HepG2 (cell line): Measurements from ENCODE around the gene EWSR1. TPM values are rescaled to one million over a fixed set of nuclear protein-coding genes. Genes with fewer than 3 reads are reported as not detected.

Experiments used
- ATAC-seq: fragments of 200-7000 bp; cut with Tn5 transposase; 3 replicates; pipeline ENCODE4 v1.9.1; 2020; ENCODE audit warnings: mild to moderate bottlenecking, moderate library complexity
- BruUV-seq: library from RNA; stranded (reverse); fragments of 400-500 nt; replicated peaks from 2 replicates; lab custom pipeline; 2021; lab: Mats Ljungman, UMichigan
- CTCF ChIA-PET: fragments of 300-600 bp; formaldehyde crosslinking; extraction: SDS; loops from one replicate; lab custom pipeline; 2021; ENCODE audit warnings: low total read pairs, inconsistent platforms, low intra/inter-chr PET ratio; lab: Yijun Ruan, JAX
- POLR2A ChIA-PET: fragments of 350-600 bp; sonication (Branson Sonifier 250); formaldehyde crosslinking; loops from one replicate; lab custom pipeline; 2020; ENCODE audit warnings: antibody characterized with exemption, inconsistent platforms; lab: Yijun Ruan, JAX
- DNase-seq: peaks from one replicate; pipeline ENCODE4 v3.0.0-alpha.2; 2015; ENCODE audit warnings: low spot score
- FAIRE-seq: peaks from 3 replicates; lab custom pipeline; 2011; peaks lifted over from hg19 to GRCh38; lab: Jason Lieb, UNC
- H2AFZ ChIP-seq: one replicate; pipeline ENCODE4 v1.6.1; 2011; ENCODE audit warnings: low read length, inconsistent platforms
- H3K27ac ChIP-seq: fragments of 300-600 bp; 3 replicates; pipeline ENCODE4 v1.8.0; 2011; ENCODE audit warnings: mixed run types, mild to moderate bottlenecking, mixed read lengths, low read length, inconsistent platforms; ENCODE audit not compliant: insufficient read depth; ENCODE audit errors: extremely low read length
- H3K27me3 ChIP-seq, 2 experiments: fragments of 200-600 bp in 1 of 2; 2 replicates in 1 of 2; 3 replicates in 1 of 2; pipeline versions ENCODE4 v1.6.0 to v1.8.0; 2011; ENCODE audit warnings: low read length in 2 of 2, mild to moderate bottlenecking in 2 of 2, moderate library complexity in 2 of 2, inconsistent platforms in 1 of 2; ENCODE audit not compliant: insufficient read depth in 2 of 2, control insufficient read depth in 1 of 2
- H3K36me3 ChIP-seq, 2 experiments: fragments of 200-600 bp in 1 of 2; replicated peaks in 1 of 2; 2 replicates in 1 of 2; 3 replicates in 1 of 2; pipeline versions ENCODE4 v1.5.1 to v1.8.0; 2011; ENCODE audit warnings: low read length in 2 of 2, inconsistent platforms in 1 of 2; ENCODE audit not compliant: insufficient read depth in 2 of 2, control insufficient read depth in 1 of 2
- H3K4me1 ChIP-seq: 2 replicates; pipeline ENCODE4 v1.5.1; 2012; ENCODE audit warnings: low read length, inconsistent platforms; ENCODE audit not compliant: insufficient read depth
- H3K4me2 ChIP-seq: 2 replicates; pipeline ENCODE4 v1.6.0; 2011; ENCODE audit warnings: low read depth, low read length, inconsistent platforms
- H3K4me3 ChIP-seq, 3 experiments: fragments of 200-600 bp in 1 of 3; sonication (generic), shearing (Covaris generic) in 1 of 3; replicated peaks in 1 of 3; 2 replicates each; pipeline ENCODE4 v1.5.1; 2011 to 2016; ENCODE audit warnings: low read length in 3 of 3, inconsistent platforms in 2 of 3, low read depth in 2 of 3, mild to moderate bottlenecking in 2 of 3, control low read depth in 1 of 3, mixed read lengths in 1 of 3; ENCODE audit not compliant: insufficient read depth in 1 of 3
- H3K79me2 ChIP-seq: one replicate; pipeline ENCODE4 v1.6.1; 2011; ENCODE audit warnings: low read length, inconsistent platforms; ENCODE audit not compliant: insufficient read depth
- H3K9ac ChIP-seq: 2 replicates; pipeline ENCODE4 v1.6.0; 2011; ENCODE audit warnings: mild to moderate bottlenecking, low read depth, low read length, inconsistent platforms; ENCODE audit not compliant: insufficient read depth
- H3K9me3 ChIP-seq: 2 replicates; pipeline ENCODE4 v1.5.1; 2012; ENCODE audit warnings: mild to moderate bottlenecking, low read length
- H4K20me1 ChIP-seq: 2 replicates; pipeline ENCODE4 v1.6.0; 2011; ENCODE audit warnings: inconsistent platforms, mild to moderate bottlenecking, low read length, moderate library complexity; ENCODE audit not compliant: insufficient read depth
- WGBS: methylation state at CpG from one replicate; pipeline ENCODE4 v1.1.6; 2017; ENCODE audit warnings: low lambda C conversion rate; 5-methylcytosine and 5-hydroxymethylcytosine counted together
- in situ Hi-C: cut with HindIII; loops from 2 replicates; pipeline ENCODE4 v1.10.0; 2017; ENCODE audit warnings: low pct_unique_long_range_greater_than_20kb; ENCODE audit not compliant: extremely low pct_ligation_motif_present
- intact Hi-C: fragments of 100-400 bp; cut with micrococcal nuclease; formaldehyde crosslinking; loops from one replicate; pipeline ENCODE4 v1.10.0; 2022; ENCODE audit not compliant: unreplicated experiment
- polyA plus RNA-seq, 8 experiments: library from polyadenylated mRNA; depleted of rRNA in 3 of 8; stranded (reverse) in 7 of 8; unstranded in 1 of 8; fragments of >200 nt; fragmentation: Illumina TruSeq in 4 of 8; extraction: Trizol in 4 of 8; gene quantifications; 2 replicates each; pipeline versions ENCODE4 v1.2.1 to v1.2.3, GENCODE V29; 2011 to 2016; ENCODE audit warnings: low read depth in 4 of 8, missing spikeins in 1 of 8, mixed read lengths in 1 of 8; ENCODE audit not compliant: insufficient read depth in 1 of 8
- total RNA-seq, 5 experiments: library from RNA; depleted of rRNA; stranded (reverse); fragments of >200 nt; fragmentation: Illumina TruSeq; extraction: Trizol; gene quantifications; 2 replicates each; pipeline ENCODE4 v1.2.3, GENCODE V29; 2016; ENCODE audit warnings: low read depth in 1 of 5
- TF ChIP-seq, protein P1 (sequence below): sonication (generic); formaldehyde crosslinking; IDR thresholded peaks from 2 replicates; pipeline ENCODE4 v1.5.0; 2020; ENCODE audit warnings: mild to moderate bottlenecking, missing genetic modification reagents, moderate library complexity
- TF ChIP-seq, protein P2 (sequence below): IDR thresholded peaks from 2 replicates; pipeline ENCODE4 v1.6.1; 2018; ENCODE audit warnings: missing genetic modification reagents

EWSR1 gene
- total and polyA plus RNA-seq, 2 of the 13 experiments (the other 11 are each of a cell fraction or from before 2014, with no cell fraction given): 211 to 326 TPM

DNA sequence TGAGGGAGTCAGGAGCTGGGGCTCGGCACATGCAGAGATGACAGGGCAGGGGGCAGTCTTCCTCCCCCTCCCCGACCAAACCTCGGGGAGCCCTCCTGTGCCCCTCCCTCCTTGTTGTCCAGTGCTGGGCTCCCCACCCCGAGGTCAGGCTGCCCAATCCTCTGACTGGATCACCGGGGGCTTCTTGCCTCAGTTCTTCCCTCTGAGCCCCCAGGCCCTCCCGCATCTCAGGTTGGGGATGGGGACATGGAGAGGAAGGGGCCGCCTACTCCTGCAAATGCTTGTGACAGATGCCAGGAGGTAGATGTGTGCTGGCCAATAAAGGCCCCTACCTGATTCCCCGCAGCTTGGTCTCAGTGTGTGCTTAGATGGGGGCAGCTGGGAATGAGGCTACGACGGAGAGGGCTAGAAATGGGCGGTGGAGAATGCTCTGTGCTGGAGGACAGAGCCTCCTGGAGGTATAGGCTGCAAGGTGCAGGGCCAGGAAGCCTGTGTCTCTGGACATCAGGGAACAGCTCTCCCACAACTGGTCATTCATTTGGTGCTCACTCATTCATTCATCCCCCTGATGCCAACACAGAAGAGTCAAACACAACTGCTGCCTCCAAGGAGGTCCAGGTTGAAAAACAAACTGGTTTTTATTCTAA, 8.7 kb upstream of the EWSR1 start:
- POLR2A ChIA-PET: no interaction called here
- CTCF ChIA-PET: no interaction called here
- no peak overlapping the region for H3K4me2 ChIP-seq

More for the DNA sequence above, 8.7 kb upstream of the EWSR1 start:
- intact Hi-C loops (no loop called here), in situ Hi-C loops (loop anchor here (10.0 kb wide), 1 partner anchor 395 kb away; no protein-coding TSS in a partner anchor)
- no peak overlapping the region for H2AFZ ChIP-seq
- no peak for DNase-seq
- no peaks in the 10 kb centered on the region for H3K79me2 ChIP-seq
- TF ChIP-seq, protein P1, sequence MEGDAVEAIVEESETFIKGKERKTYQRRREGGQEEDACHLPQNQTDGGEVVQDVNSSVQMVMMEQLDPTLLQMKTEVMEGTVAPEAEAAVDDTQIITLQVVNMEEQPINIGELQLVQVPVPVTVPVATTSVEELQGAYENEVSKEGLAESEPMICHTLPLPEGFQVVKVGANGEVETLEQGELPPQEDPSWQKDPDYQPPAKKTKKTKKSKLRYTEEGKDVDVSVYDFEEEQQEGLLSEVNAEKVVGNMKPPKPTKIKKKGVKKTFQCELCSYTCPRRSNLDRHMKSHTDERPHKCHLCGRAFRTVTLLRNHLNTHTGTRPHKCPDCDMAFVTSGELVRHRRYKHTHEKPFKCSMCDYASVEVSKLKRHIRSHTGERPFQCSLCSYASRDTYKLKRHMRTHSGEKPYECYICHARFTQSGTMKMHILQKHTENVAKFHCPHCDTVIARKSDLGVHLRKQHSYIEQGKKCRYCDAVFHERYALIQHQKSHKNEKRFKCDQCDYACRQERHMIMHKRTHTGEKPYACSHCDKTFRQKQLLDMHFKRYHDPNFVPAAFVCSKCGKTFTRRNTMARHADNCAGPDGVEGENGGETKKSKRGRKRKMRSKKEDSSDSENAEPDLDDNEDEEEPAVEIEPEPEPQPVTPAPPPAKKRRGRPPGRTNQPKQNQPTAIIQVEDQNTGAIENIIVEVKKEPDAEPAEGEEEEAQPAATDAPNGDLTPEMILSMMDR (CRISPR knock-in tag): peak; percentile 12; the same call in 1 of the 2 replicates
- TF ChIP-seq, protein P2, sequence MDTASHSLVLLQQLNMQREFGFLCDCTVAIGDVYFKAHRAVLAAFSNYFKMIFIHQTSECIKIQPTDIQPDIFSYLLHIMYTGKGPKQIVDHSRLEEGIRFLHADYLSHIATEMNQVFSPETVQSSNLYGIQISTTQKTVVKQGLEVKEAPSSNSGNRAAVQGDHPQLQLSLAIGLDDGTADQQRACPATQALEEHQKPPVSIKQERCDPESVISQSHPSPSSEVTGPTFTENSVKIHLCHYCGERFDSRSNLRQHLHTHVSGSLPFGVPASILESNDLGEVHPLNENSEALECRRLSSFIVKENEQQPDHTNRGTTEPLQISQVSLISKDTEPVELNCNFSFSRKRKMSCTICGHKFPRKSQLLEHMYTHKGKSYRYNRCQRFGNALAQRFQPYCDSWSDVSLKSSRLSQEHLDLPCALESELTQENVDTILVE (CRISPR knock-in tag): no peak
- TF ChIP-seq, all 625 proteins: peak for 1
- Histone ChIP-seq H3K4me3 (no peak overlapping the region), H3K4me1 (peaks cover 4% of the 10 kb centered on the region), H4K20me1 (no peaks in the 10 kb centered on the region), H3K36me3 (peaks cover 2 to 5% of the 10 kb centered on the region in 2 experiments; a peak in 2 of 5 replicates), H3K27ac (no peak overlapping the region), H3K9ac (no peak overlapping the region), H3K27me3 (no peaks in the 10 kb centered on the region), H3K9me3 (no peaks in the 10 kb centered on the region)
- 91% methylated on average over 8 of the region's 11 CpGs for WGBS
- ATAC-seq (peak; percentile 61), FAIRE-seq (no peak)
- no TSS peak for BruUV-seq
